GM12878 (cell line): ENCODE measurements around the gene DPEP1.

Experiments
- ATF3 ChIP-seq: IDR thresholded peaks from 2 replicates; pipeline ENCODE4 v1.6.1; 2011; ENCODE audit warnings: low read depth, mild to moderate bottlenecking, low read length, moderate library complexity, borderline replicate concordance; ENCODE audit errors: extremely low read depth
- TF ChIP-seq, protein P1 (sequence below): fragments of 450-650 bp; IDR thresholded peaks from 2 replicates; pipeline ENCODE4 v1.6.1; 2017; ENCODE audit warnings: mild to moderate bottlenecking, low read depth, inconsistent platforms; ENCODE audit not compliant: poor library complexity, severe bottlenecking

DNA sequence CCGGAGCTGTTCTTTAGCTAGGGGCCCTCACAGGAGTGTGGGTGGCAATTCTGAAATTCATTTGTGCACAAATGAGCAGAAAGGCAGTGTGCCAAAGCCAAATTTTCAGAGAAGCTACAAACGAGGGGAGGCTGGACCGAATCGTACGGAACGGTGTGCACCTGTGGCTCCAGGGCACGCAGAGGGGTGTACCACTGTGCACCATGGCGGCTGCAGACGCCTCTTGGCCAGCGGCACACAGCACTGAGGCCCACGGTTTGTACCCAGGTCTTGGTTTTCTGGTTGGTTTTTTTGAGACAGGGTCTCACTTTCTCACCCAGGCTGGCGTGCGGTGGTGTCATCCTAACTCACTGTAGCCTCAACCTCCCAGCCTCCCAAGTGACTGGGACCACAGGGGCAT, 29.1 kb downstream of the DPEP1 start:
- no peak for TF ChIP-seq ATF3
- TF ChIP-seq, protein P1, sequence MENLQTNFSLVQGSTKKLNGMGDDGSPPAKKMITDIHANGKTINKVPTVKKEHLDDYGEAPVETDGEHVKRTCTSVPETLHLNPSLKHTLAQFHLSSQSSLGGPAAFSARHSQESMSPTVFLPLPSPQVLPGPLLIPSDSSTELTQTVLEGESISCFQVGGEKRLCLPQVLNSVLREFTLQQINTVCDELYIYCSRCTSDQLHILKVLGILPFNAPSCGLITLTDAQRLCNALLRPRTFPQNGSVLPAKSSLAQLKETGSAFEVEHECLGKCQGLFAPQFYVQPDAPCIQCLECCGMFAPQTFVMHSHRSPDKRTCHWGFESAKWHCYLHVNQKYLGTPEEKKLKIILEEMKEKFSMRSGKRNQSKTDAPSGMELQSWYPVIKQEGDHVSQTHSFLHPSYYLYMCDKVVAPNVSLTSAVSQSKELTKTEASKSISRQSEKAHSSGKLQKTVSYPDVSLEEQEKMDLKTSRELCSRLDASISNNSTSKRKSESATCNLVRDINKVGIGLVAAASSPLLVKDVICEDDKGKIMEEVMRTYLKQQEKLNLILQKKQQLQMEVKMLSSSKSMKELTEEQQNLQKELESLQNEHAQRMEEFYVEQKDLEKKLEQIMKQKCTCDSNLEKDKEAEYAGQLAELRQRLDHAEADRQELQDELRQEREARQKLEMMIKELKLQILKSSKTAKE, result no peak
